Stimulated activated CD4-positive, alpha-beta T cell treated with anti-CD3 and anti-CD28 coated beads, Interleukin-1b, Interleukin-23, amount 100 ng/mL, for 4 hours (primary cell): ENCODE measurements around the gene IKBKE.

Source experiments
- DNase-seq, 2 donors: peaks; one replicate each; pipeline ENCODE4 v3.0.0-alpha.2; 2020; ENCODE audit warnings: low read depth in 2 of 2

IKBKE gene

DNA sequence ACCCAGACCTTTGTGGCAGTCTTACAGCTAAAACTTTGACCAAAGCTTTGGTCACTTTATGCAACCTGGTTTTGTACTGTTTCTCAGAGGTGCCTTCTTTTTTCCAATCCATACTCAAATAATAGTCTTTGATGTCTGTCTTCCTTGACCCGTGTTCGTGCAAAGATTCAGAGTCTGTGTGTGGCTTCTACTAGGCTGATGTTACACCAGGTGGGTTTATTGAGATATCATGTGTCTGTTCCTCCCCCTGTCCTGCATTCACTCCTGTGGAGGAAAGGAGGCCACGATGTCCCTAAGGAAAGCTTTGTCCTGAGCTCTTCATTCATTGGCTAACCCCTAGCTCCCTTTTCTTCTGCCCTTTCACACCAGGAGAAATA is 15.0 kb upstream of the IKBKE start:
- no peak for DNase-seq

DNA sequence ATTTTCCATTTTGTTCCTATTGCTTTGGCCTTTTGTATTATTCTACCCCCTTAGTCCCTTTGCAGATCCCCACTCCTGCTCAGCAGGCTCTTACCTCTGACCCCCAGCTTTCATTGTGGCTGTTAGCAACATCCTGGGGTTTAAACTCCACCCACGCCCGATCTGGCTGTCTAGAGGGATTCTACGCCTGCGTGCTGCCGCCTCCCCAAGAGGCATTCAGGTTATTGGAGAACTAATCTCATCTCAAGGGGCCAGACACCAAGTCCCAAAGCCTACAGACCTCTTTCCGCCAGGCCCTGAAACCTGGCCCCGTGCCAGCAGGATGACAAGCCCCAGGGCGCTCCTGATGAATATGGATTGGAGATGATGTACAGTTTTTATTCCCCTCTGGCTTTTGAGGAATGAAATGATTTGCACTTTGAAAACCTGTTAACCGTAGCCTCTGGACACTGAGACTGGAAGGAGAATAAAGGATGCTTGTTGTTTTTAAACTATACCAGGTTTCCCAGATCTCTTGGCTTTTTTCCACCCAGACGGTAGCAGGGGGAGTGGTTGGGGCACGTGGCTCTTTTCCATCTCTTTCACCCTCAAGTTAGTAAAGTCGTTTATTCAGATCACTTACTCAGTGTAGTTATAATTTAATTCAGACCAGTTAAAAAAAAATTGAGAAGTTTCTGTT is 14.5 kb upstream of the IKBKE start:
- DNase-seq, result no peak

DNA sequence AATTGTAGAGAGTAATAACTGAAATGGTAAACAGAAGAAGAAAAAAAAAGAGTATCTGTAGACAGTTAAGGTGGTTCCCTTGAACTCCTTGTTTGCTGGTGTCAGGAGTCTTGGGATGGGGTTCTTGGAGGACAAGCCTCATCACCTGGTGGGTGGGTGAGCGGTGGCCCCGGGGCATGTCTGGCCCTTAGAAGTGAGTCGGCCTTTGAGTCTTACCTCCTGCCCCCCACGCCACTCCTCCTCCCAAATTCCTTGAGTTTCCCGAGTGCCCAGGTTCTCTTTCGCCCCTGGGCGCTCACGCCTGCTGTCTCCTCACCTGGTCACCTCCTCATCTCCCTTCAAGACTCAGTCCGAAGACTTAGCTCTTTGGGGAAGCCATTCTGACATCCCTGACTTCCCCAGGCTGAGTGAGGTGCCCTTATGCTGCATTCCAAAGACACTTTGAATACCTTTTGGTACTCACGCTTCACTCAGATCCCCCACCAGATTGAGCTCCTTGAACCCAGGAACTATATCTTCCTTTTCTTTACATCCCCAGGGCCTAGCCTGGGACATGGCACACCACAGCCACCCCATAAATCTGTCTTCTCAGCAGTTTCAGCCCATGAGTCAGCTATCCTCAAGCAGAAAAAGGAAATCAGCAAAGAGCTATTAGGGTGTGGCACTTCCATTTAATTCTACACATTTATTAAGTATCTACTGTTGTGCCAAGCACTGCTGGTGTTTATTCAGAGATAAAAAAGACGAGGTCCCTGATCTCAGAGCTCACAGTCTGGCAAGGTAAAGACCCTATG is 13.5 kb upstream of the IKBKE start:
- DNase-seq, result no peak

DNA sequence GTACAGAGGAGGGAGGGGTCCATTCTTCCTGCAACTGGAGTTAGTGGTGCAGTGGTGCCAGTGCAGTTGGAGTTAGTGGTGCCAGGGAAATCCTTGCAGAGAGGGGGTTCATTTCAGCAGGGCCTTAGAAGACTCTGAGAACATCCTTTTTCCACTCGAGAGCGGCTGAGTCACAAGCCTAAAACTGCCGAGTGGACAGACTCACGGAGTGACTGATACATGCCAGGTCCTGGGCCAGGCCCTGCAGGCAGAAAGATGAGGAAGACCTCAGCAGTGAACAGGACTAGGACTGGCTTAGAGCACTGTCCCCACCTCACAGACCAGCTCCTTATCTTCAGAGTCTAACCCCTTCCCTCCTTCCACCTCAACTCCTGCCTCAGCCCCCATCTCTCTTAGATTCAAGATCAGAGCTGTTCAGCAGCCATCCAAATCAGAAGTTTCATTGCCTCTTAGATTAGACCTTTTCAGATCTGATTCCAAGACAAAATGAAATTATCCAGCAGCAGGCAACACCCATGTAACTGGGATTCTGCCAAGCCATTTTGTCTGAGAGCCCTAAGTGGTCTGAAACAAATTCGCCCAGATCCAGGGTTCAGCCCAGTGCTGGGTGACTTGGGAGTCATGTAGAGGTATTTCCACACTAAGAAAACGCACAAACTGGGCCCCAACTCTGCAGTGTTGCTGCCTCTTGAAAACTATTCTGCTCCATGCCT is 12.7 kb upstream of the IKBKE start:
- DNase-seq, result no peak

DNA sequence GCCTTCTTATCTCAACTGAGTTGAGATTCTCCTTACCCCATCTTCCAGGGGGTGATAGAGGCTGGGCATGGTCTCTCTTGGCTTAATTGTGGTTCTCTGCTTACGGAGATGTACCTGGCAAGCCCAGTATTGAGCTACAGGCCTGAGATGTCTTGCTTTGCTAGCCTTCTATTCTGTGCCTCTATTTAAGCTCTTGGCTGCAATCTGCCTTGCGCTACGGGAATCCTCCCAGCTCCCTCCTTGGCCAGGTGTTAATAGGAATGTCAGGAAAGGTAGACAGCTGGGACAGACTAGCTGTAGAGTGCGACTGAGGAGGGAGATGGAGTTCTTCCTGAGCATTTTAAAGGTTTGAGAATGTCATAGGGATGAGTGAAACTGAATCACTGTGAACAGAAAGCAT is 10.6 kb upstream of the IKBKE start:
- no peak for DNase-seq

DNA sequence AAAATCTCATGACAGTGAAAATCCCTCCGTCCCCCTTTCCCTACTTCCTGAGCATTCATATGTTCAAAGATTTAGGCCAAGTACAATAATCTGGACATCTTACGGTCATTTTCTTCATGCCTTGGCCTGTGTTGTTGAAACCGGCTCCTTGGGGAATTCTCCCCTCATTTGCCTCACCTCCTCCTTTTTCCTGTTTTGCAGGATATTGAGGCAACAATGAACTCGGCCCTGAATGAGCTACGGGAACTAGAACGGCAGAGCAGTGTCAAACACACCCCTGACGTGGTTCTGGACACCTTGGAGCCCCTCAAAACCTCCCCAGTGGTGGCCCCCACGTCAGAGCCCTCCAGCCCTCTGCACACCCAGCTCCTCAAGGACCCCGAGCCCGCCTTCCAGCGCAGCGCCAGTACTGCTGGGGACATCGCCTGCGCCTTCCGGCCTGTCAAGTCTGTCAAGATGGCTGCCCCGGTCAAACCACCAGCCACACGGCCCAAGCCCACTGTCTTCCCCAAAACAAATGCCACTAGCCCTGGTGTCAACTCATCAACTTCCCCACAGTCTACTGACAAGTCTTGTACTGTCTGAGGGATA is 9.3 kb upstream of the IKBKE start:
- no peak for DNase-seq

DNA sequence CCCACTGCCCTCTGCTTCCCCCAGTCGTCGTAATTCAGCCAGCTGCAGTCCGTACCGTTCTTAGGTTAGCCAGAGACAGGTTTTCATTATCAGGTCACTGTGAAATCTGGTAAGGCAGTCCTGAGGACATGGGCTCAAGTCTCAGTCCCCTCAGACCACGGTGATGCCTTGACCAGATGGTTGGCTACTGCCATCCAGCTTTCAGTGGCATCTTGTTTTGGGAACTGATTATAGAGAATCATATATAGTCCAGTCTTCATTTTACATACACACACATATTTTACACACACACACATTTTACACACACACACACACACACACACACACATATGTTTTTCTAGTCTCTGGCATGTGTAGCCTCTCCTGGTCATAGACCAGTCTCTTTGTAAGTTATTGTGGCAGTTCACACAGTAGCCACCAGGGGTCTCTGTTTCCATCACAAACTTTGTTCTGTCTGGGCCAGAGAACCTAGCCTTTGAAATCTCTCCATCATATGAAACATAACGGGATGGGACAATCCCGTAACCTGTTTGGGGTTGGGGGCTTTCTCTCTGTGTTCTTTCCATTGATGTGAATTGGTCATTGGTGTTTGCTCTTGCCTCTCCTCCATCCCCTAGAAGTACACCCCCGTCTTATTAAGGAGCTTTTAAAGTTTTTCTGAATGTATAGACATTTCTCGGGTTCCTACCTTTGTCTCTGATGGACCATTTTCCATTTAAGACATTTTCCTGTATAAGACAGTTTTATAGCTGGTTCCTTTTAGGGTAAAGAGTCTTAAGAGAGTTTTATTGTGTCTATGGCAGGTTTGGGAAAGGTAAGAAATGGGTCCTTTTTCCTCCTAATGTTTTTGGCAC is 8.4 kb upstream of the IKBKE start:
- peak; percentile 55 to 76 for DNase-seq

DNA sequence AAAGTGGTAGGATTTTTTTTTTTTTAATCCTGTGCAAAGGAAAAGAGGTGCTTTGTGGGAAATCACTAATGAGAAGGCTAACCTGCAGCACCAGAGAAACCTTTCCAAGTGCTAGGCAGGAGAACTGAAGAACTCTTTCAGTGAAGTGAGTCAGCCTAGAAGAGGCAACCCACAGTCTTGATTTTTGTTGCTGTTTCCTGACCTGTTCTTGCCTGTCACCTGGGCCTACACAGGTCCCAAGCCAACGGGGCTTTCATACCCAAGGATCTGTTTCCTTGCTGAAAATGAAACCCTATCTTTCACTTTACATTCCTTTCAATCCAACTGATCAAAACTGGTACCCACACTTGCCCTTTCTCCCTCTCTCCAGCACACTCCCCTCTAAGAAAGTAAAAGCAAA is 7.1 kb upstream of the IKBKE start:
- no peak for DNase-seq

DNA sequence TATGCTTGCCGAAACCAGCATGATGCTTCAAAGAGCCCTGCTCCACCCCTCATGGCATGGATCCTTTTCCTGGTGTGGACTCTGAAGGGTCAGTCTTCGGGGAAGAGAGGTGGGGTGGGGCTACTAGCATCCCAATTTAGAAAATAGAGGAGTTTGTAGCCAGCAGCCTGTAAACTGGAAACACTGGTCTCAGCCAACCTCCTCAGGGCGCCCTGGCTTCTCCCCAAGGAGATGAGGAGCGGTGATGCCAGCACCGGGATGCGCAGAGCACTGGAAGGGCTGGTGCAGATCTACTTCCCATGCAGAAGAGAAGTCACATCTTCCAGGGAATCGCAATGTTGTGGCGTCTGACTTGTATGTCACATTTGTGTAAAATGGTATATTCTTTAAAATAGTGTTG is 6.4 kb upstream of the IKBKE start:
- DNase-seq, result no peak

DNA sequence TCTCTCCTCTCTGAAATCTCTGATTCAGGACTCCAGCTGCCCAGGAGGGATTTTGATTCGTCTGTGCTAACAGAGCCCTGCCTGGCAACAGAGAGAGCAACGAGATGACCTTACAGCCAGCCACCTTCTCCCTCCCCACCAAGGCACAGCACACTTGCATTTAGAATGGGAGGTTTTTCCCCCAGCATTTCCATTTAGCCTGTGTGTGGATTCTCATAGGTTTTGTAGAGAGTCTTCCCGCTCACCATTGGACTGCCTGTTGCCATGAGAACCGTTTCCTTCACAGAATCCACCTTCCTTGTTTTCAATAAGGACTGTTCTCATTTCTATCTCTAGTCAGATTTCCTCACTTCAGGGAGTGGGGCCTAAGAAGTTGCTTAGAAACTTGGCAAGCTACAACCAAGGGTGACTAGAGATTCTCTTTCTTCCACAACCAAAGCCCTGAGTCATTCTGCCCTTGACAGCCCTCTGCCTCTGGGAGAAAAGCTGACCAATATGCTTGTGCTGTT is 5.8 kb upstream of the IKBKE start:
- no peak for DNase-seq

DNA sequence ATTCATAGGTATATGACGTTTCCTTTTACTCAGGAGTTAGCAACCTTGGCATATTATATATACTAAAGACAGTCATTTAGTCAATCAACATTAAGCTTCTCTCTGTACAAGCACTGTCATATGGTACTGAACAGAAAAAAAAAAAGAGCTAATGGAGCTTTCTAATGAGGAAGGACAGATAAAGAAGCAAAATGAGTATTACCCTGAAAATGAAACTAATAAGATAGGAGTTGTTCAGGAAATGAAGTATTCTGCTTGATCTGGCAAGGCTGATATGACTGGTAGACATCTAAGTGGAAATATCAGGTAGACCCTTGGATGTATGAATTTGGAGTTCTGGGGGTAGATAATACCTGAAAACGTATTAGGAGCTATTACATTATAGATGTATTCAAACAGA is 4.3 kb upstream of the IKBKE start:
- no peak for DNase-seq

DNA sequence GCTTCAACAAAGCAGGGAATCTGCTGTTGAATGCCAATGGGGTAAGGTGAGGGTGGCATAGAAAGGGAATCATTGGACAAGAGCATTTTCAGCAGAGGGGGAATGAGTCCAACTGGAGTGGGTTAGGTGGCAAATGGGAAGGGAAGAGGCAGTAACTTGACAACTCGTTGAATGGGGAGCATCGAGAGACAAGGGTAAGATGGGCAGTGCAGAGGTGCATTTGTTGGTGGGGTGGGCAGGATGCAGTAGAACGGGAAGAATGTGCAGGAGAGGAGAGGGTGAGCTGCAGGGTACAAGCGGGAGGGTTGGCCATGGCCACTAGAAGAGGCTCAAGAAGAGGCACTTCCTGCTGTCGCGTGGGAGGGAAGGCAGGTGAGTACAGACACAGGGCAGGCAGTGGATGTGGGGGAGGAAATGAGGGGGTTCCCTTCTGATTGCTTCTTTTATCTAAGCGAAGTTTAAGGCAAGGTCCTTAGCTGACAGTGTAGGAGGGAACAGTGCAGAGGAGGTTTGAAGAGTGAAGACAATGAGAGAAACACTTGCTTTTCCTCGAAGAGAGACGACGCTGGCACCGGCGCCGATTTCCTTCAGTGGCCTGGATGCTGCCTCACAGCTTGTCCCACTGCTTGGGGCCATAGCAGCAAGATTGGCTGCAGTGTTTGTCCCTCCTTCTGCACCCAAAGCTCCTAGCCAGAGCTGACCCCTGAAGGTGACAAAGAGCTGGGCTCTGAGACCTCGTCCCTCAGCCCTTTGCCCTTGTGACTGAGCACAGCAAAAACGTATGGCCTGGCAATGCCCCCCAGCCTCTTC is 3.2 kb upstream of the IKBKE start:
- DNase-seq, result no peak

DNA sequence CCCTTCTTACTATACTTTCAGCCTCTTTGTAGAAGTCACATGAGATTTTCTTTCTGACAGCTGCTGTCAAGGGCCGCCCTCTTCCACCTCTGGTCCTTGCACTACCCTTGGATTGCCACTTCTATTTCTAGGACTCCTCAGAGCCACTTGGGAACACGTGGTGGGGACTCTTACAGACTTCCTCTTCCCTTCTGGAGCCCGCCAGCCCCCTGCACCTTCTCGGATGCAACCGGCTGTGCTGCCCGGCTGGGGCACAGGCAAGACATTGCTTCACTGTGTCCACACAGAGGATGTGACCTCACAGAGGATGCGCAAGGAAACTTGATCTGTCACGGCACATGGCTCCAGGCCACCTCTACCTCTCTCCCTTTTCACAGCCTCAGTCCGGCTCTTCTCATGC is 2.4 kb upstream of the IKBKE start:
- DNase-seq, result no peak

DNA sequence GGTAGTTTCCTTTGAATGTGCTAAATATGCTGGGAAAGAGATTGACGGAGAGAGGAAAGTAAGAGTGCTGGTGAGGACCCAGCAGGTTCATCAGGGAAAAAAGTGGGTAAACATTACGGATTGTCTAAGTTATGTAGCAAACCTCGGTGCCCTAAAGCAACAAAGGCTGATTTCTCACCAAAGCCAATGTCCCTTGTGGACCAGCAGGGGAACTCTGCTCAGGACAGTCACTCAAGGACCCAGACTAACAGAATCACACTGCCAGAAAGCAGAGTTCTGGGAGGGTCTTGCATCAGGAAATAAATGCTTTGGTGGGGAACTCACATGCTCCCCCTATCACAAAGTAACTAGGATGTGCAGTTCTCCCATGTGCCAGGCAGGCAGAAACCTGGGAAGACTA is 1.7 kb upstream of the IKBKE start:
- no peak for DNase-seq

DNA sequence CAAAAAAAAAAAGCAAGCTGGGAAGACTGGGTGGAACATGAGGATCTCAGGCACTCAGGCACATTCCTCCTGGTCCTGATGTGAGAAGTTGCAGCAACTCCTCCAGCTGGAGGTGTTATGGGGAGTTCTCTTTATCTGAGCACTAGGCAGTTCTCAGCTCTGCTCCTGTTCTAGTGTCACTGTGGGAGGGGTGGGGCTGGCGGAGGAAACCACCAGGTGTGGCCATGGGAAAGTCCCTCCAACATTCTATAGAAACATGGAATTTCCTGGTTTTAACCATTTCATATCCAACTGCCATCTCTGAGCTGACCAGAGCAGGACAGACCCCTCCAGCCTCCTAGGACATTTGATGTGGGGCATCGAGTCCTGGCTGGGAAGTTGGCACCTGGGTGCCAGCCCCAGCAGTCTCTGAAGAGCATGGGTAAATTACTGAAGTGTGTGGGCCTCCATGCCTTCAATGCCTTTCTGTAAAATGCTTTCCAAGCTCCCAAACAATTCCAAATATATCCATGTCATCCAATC is 804 bp upstream of the IKBKE start:
- DNase-seq, result peak; percentile 21 to 32

DNA sequence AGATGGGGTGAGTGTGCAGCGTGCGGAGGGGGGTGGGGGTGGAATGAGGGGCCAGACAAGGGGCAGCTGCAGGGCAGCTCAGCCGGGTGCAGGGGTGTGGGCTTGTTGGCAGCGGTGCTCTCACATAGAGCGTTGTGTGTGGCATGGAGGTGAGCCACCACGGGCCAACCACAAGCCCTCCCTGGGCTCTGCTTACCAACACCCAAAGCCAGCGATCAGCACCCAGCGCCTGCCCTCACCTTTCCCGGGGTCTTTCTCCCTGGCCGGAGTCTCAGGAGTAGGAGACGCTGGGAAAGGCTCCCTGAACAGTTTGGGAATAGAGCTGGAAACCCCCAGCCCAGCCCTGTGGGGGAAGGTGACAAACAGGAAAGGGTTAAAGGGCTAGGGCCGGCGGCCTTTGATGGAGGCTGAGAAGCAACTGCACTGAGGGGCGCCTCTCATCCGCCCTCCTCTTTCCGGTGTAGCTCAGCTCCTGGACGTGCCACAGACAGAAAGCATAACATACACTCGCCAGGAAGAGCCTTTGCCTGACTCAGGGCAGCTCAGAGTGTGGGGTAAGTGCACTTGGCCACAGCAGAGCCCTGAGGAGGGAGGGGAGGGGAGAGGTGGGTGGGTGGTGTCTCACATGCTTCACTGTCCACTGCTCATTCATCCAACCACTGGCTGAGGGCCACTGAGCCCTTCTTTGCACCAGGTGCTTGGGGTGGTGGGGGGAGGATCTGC is 577 bp downstream of the IKBKE start:
- no peak for DNase-seq

DNA sequence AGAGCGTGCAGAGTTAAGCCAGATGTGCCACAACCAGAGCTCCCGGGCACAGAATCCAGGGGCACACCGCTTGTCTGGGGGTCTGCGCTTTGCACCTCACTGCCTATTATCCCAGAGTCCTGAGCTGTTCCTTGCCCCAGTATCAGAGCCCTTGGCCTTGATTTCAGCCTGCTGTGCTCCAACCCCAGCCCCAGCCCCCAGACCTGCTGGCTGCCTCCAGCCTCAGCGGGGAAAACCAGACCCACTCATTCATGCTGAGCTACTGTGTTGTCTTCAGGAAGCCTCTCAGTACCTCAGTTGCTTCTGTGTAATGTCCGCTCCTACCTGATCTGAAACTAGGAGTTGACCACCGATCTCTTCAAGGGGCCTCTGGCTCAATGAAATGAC is 1.1 kb downstream of the IKBKE start:
- no peak for DNase-seq

DNA sequence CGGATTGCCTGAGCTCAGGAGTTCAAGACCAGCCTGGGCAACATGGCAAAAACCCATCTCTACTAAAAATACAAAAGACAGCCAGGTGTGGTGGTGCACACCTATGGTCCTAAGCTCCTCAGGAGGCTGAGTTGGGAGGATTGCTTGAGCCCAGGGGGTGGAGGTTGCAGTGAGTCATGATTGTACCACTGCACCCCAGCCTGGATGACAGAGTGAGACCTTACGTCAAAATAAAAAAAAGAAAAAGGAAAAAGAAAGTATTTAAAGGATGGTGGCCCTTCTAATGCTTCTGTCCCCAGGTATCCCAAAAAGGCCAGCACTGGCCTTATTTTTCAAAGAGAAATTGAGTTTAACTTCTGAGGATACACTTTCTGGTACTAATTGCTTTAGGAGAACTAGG is 1.7 kb downstream of the IKBKE start:
- no peak for DNase-seq

DNA sequence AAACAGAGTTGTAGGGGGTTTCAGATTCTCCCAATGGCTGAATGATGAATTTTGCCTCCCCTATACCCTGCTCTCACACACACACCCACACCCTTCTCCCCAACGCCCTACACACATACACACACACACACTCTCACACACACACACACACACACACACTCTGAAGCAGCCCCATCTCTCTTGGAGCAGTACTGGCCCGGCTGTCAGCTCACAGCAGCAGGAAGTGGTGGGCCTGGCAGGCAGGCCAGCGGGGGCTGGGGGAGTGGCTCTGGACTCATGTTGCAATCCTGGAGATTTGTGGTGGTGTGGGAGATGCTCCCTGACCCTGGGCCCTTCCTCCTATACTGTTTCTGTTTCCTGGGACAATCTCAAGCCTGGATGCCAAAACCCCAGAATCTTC is 2.2 kb downstream of the IKBKE start:
- no peak for DNase-seq

DNA sequence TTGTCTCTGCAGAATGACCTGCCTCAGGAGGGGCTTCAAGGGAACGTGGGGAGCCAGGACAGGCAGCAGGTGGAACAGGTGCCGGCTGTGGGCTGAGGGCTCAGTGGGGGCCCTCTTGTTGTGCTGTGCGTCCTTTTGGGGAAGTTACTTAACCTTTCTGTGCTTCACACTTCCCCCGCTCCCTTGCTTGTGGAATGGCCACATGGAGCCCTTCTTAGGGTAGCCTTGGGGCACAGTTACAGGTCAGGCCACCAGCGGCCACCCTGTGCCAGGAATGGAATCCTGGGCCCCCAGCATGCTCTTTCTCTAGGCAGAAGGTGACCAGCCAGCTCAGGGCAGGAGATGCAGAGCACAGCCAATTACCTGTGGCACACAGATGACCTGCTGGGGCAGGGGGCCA is 2.6 kb downstream of the IKBKE start:
- DNase-seq, result no peak
